Activated naive CD8-positive, alpha-beta T cell (primary cell): ENCODE data around the gene ZNF605.
"Not testable (repeated sequence)": the region's sequence is repeated elsewhere in the genome, so short reads cannot be mapped to it uniquely, and the experiment has no call there.

ENCODE experiments used
- H3K27ac Mint-ChIP-seq: one replicate; pipeline ENCODE4 v1.8.0; 2021; ENCODE audit warnings: mixed read lengths
- H3K27me3 Mint-ChIP-seq: one replicate; pipeline ENCODE4 v1.8.0; 2021; ENCODE audit warnings: mixed read lengths
- H3K36me3 Mint-ChIP-seq: one replicate; pipeline ENCODE4 v1.8.0; 2021; ENCODE audit warnings: mixed read lengths
- H3K4me1 Mint-ChIP-seq: one replicate; pipeline ENCODE4 v1.8.0; 2021; ENCODE audit warnings: low read depth, mixed read lengths
- H3K4me3 Mint-ChIP-seq: one replicate; pipeline ENCODE4 v1.8.0; 2021; ENCODE audit warnings: mild to moderate bottlenecking, mixed read lengths
- H3K9me3 Mint-ChIP-seq: one replicate; pipeline ENCODE4 v1.8.0; 2021; ENCODE audit warnings: low read depth, mixed read lengths

Gene ZNF605

GRCh38 chr12:132953163-132953425 is 3.0 kb downstream of the ZNF605 start:
- peaks cover 3% of the 10 kb centered on the region for H3K9me3 Mint-ChIP-seq
- H3K4me1 Mint-ChIP-seq: peaks cover 28% of the 10 kb centered on the region
- H3K27ac Mint-ChIP-seq: no peak overlapping the region
- H3K4me3 Mint-ChIP-seq: no peak overlapping the region
- peaks cover 17% of the 10 kb centered on the region for H3K36me3 Mint-ChIP-seq
- H3K27me3 Mint-ChIP-seq: no peaks in the 10 kb centered on the region

GRCh38 chr12:132952371-132953162 is 3.5 kb downstream of the ZNF605 start:
- Mint-ChIP-seq H3K9me3 (peaks cover 3% of the 10 kb centered on the region), H3K27ac (no peak overlapping the region), H3K4me1 (peaks cover 28% of the 10 kb centered on the region), H3K27me3 (no peaks in the 10 kb centered on the region), H3K36me3 (peaks cover 20% of the 10 kb centered on the region), H3K4me3 (no peak overlapping the region)

DNA sequence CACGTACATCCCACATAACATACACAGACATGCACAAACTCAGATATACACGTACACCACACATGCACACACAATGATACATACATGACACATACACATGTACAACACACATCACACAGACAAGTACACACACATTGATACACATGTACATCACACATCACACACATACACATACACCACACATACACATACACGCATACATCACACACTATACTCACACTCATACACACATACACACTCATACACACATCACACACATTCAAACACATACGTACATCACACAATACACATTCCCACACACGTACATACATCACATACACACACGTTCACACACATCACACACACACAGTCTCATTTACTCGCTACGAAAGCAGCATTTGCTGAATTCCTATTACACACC is 4.5 kb downstream of the ZNF605 start:
- Mint-ChIP-seq H3K27ac (no peak overlapping the region), H3K36me3 (peaks cover 20% of the 10 kb centered on the region), H3K4me3 (no peak overlapping the region), H3K9me3 (peaks cover 3% of the 10 kb centered on the region), H3K4me1 (peaks cover 24% of the 10 kb centered on the region), H3K27me3 (no peaks in the 10 kb centered on the region)

DNA sequence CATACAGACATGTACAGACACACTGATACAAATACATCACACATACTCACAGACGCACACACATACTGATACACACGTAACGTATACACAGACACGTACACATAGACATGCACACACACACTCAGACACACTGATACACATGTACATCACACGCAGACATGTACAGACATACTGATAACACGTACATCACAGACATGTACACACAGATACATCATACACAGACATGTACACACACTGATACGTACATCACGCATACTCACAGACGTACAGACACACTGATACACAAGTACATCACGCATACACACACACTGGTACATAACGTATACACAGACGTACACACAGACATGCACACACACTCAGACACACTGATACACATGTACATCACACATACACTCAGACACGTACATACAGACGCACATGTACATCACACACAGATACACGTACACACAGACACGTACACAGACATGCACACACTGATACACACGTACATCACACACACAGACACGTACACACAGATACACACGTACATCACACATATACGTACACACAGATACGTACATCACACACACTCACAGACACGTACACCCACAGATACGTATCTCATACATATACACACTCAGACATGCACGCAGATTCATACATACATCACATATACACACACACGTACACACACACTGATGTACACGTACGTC is 5.1 kb downstream of the ZNF605 start:
- Mint-ChIP-seq H3K36me3 (peaks cover 23% of the 10 kb centered on the region), H3K27ac (no peak overlapping the region), H3K9me3 (peaks cover 5% of the 10 kb centered on the region), H3K27me3 (no peaks in the 10 kb centered on the region), H3K4me1 (peaks cover 20% of the 10 kb centered on the region), H3K4me3 (no peak overlapping the region)

GRCh38 chr12:132949936-132950837 is 5.9 kb downstream of the ZNF605 start:
- Mint-ChIP-seq H3K4me3 (no peak overlapping the region), H3K9me3 (peaks cover 9% of the 10 kb centered on the region), H3K27ac (no peak overlapping the region), H3K36me3 (peaks cover 28% of the 10 kb centered on the region), H3K27me3 (no peaks in the 10 kb centered on the region), H3K4me1 (peaks cover 15% of the 10 kb centered on the region)

DNA sequence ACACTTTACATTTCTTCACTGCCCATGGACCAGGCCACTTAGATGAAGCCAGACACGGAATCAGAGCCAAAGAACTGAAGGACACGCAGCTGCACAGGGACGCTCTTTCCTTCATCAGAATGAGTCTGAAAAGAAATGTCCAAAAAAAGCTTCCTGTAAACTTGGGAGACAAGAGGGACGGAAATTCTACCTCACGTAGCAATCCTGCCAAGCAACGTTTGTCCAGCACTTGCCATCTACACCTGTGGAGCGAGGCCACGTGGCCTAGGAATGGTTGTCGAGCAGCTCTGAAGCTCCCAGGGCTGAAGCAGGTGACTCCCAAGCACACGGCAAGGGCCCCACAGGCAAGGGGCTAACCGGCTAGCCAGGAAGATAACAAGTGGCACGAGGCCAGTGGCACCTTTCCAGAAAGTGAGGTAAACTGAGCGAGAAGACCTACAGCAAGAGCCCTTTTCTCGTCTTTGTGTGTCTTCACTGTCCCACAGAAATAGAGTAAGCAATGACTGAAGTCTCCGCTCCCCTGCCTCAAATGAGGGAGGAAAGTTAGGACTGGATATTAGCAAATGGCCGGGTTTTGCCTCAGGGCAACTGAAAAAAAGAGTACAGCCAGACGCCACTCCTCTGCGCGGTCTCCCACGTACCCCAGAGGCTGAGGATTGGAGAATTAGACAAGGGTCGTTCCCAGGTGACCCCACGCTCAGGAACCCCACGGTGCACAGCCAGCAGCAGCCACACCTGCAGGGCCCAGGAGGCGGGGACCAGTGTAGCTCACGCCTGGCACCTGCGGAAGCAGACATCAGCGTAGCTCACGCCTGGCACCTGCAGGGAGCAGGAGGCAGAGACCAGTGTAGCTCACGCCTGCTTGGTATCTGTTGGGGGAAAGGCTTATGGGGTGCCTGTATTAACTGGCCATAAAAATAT is 7.7 kb downstream of the ZNF605 start:
- Mint-ChIP-seq H3K9me3 (peaks cover 9% of the 10 kb centered on the region), H3K36me3 (peaks cover 39% of the 10 kb centered on the region), H3K27ac (no peak overlapping the region), H3K4me3 (no peak overlapping the region), H3K4me1 (peaks cover 2% of the 10 kb centered on the region), H3K27me3 (no peaks in the 10 kb centered on the region)

- peaks cover 9% of the 10 kb centered on the region for H3K9me3 Mint-ChIP-seq
- no peaks in the 10 kb centered on the region for H3K4me1 Mint-ChIP-seq
- H3K27ac Mint-ChIP-seq: no peak overlapping the region
- no peaks in the 10 kb centered on the region for H3K27me3 Mint-ChIP-seq
- H3K4me3 Mint-ChIP-seq: no peak overlapping the region
- peaks cover 43% of the 10 kb centered on the region for H3K36me3 Mint-ChIP-seq
Measured at GRCh38 chr12:132946246-132946820, 9.8 kb downstream of the ZNF605 start.

DNA sequence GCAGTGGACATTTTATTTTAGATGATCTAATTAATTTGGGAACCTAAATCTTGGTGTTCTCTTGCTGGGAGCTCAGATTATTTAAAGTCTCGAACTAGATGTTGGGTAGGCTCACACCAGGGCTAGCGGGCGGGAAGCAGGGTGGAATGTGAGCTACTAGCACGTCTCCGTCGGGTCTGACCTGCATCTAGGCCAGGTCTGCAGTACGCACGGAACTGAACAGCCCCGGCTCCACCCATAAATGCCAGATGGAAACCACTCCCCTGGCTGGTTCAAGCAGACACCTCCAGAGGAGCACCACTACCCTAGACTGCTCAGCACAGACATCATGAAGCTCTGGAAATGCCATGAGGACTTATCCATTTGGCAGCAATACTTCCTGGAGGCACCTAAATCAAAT is 10.3 kb downstream of the ZNF605 start:
- H3K4me3 Mint-ChIP-seq: no peak overlapping the region
- no peaks in the 10 kb centered on the region for H3K4me1 Mint-ChIP-seq
- H3K27me3 Mint-ChIP-seq: no peaks in the 10 kb centered on the region
- H3K36me3 Mint-ChIP-seq: peaks cover 47% of the 10 kb centered on the region
- H3K9me3 Mint-ChIP-seq: peaks cover 9% of the 10 kb centered on the region
- H3K27ac Mint-ChIP-seq: no peak overlapping the region

- H3K27ac Mint-ChIP-seq: no peak overlapping the region
- no peaks in the 10 kb centered on the region for H3K27me3 Mint-ChIP-seq
Measured at GRCh38 chr12:132942611-132943010, 13.5 kb downstream of the ZNF605 start.

DNA sequence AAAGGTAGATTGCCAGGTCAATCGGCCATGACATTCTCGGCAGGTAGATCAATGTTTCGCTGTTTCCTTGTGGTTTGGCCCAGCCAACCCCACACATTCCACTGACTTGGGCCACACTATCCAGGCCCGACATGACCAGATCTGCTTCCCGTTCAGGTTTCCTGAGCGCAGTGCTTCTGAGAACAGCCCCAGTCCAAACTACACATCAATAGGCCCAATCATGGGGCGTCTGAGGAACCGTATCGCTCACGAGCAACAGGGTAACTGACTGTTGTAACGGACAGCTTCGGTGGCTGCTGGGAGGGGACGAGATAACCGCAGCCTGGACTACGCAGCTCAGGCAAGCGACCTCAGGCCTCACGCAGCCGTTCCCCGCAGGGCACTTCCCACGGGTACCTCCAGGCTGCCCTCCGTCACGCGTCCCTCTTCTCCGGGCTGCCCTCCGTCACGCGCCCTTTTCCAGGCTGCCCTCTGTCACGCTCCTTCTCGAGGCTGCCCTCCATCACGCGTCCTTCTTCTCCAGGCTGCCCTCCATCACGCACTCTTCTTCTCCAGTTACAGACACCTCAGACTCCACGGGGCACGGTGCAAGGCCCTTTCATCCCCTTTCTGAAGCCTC is 14.7 kb downstream of the ZNF605 start:
- Mint-ChIP-seq H3K27ac (no peak overlapping the region), H3K36me3 (peaks cover 42% of the 10 kb centered on the region), H3K9me3 (peaks cover 10% of the 10 kb centered on the region), H3K27me3 (no peaks in the 10 kb centered on the region), H3K4me1 (no peaks in the 10 kb centered on the region), H3K4me3 (no peak overlapping the region)

More at GRCh38 chr12:132942611-132943010, 13.5 kb downstream of the ZNF605 start:
- Mint-ChIP-seq H3K9me3 (peaks cover 6% of the 10 kb centered on the region), H3K36me3 (peaks cover 36% of the 10 kb centered on the region), H3K4me3 (no peak overlapping the region), H3K4me1 (no peaks in the 10 kb centered on the region)

DNA sequence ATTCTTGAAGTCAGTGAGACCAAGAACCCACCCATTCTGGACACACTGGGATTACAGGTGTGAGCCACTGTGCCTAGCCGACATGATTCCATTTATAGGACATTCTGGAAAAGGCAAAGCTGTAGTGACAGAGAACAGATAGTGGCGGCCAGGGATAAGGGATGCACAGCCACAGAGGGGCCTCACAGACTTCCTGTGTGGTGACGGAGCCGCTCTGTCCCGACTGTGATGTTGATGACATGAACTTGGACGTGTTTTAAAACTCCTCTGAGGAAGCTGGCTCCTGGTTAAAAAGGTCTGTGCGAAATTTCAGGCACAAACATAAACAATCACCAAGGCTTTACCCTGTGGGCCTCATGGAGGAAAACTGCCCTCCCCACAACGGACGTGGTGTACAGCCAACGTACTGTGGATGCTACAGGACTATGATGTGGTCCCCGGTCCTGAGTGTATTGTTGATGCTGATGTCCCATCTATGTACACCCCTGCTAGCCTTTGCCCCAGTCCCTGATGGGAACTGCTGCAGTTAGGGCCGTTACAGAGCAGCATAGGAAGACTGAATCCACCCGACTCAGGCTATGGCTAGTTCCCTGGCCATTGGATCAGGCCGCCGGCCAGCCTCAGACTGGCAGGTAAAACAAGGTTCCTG is 15.9 kb downstream of the ZNF605 start:
- H3K9me3 Mint-ChIP-seq: peaks cover 9% of the 10 kb centered on the region
- peaks cover 40% of the 10 kb centered on the region for H3K36me3 Mint-ChIP-seq
- H3K27ac Mint-ChIP-seq: no peak overlapping the region
- no peaks in the 10 kb centered on the region for H3K27me3 Mint-ChIP-seq
- H3K4me1 Mint-ChIP-seq: no peaks in the 10 kb centered on the region
- no peak overlapping the region for H3K4me3 Mint-ChIP-seq

GRCh38 chr12:132938807-132939206 is 17.3 kb downstream of the ZNF605 start:
- H3K27me3 Mint-ChIP-seq, H3K9me3 Mint-ChIP-seq, H3K4me1 Mint-ChIP-seq, H3K4me3 Mint-ChIP-seq, H3K27ac Mint-ChIP-seq: not testable (repeated sequence)
- peaks cover 33% of the 10 kb centered on the region for H3K36me3 Mint-ChIP-seq

DNA sequence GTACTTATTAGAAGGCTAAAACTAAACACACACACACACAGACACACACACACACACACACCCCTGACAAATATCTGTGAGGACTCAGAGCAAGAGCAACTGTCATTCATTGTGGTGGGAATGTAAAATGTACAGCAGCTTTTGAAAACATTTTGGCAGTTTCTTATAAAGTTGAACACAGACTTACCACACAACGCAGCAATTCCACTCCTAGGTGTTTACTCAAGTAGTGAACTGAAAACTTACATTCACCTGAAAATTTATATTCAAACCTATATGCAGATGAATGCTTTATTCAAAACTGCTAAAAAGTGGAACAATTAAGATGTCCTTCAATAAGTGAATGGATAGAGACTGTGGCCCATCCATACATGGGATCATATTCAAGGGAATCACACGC is 18.6 kb downstream of the ZNF605 start:
- no peaks in the 10 kb centered on the region for H3K27me3 Mint-ChIP-seq
- no peaks in the 10 kb centered on the region for H3K4me1 Mint-ChIP-seq

More for the DNA sequence above, 18.6 kb downstream of the ZNF605 start:
- peaks cover 9% of the 10 kb centered on the region for H3K9me3 Mint-ChIP-seq
- peaks cover 40% of the 10 kb centered on the region for H3K36me3 Mint-ChIP-seq
- H3K4me3 Mint-ChIP-seq: no peak overlapping the region
- H3K27ac Mint-ChIP-seq: no peak overlapping the region
